ACHN (cell line): Measurements from ENCODE around the gene NOCT.

ENCODE experiments used
- DNase-seq: peaks from one replicate; pipeline ENCODE4 v3.0.0-alpha.2; 2015
- in situ Hi-C: cut with HindIII; loops from 2 replicates; pipeline ENCODE4 v1.10.0; 2017; ENCODE audit warnings: low sequenced_read_pairs, low pct_ligation_motif_present, low pct_unique_long_range_greater_than_20kb

Gene NOCT

GRCh38 chr4:139085141-139085540 lies 69.6 kb downstream of the NOCT start:
- DNase-seq: peak; percentile 24
- in situ Hi-C loops: no loop called here

DNA sequence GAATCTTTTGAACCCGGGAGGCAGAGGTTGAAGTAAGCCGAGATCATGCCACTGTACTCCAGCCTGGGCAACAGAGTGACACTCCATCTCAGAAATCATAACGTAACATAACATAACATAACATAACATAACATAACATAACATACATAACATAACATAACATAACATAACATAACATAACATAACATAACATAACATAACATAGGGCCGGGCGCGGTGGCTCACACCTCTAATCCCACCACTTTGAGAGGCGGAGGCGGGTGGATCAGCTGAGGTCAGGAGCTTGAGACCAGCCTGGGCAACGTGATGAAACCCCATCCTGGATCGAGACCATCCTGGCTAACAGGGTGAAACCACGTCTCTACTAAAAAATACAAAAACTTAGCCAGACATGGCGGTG lies 76.7 kb downstream of the NOCT start:
- in situ Hi-C loops: no loop called here
- no peak for DNase-seq
